ENCODE data around the gene OST4.

OST4 gene

DNA sequence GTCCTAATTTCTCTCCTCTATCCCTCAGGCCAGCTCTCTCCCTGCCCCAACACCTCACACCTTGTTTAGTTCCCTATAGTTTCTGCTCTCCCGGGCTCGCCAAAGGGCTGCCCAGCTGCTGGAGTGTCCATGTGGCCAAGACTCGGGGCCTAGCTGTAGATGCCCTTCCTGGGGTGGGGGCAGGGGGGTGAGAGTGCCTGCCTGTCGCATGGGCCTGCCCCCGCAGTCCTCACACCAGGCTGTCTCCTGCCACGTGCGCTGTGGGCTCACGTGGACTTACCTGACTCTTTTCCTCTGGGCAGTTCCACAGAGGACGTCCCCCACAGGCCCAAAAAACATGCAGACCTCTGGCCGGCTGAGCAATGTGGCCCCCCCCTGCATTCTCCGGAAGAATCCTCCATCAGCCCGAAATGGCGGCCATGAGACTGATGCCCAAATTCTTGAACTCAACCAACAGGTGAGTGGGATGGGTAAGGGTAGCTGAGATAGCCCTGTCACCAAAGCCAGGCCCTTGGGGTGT is 46.1 kb downstream of the OST4 start:
- no peak for DNase-seq (ENCODE audit: low spot score)

DNA sequence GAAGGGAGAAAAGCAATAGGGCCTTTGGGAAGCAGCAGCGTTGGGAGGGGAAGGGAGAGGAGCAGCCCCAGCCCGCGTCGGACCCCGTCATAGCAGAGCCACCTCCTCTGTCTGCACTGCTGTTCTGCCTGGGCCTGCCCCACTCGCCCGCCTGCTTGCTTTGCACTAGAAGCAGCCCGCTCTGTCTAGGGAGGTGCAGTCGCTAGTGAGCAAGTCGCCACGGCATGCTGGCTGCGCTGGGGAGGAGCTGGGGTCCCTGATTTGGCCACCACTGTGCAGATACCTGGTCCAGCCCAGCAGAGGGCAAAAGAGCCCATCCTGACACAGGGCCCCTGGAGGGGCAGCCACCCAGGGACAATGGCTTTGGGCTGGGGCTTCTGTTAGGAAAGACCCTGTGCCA is 46.6 kb downstream of the OST4 start:
- DNase-seq (ENCODE audit: low spot score): no peak

DNA sequence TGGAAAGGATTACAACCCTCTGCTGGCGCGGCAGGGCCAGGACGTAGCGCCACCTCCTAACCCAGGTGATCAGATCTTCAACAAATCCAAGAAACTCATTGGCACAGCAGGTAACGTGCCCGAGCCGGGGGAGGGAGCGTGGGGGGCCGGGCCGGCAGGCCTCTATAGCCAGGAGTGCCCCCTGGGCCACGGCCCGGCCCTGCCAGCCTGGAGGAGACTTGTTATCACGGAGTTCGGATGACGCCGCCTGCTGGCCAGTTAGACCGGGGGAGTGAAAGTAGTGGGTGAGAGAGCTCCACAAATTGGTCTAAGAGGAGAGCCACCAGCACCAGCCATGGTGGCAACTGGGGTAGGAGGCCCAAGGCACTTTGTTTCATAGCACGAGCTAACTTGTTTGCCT is 47.3 kb downstream of the OST4 start:
- DNase-seq (ENCODE audit: low spot score): no peak

DNA sequence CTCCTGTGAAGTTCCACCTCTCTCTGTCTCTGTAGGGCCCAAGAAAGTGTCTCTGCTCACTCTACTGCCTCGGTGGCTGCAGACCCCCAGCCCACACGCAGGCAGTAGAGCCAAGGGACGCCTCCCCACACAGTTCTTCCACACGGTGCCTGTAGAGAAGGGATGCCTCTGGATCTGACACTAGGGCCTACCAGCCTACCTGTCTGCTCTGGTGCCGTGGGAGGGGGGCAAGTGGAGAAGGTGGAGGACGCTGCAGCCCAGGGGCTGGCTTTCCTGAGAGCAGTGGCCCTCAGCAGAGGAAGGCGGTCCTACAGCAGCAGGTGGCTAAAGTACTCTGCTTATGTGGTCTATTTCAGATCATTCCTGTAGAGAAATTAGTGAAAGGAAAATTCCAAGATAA is 47.7 kb downstream of the OST4 start:
- no peak for DNase-seq (ENCODE audit: low spot score)

DNA sequence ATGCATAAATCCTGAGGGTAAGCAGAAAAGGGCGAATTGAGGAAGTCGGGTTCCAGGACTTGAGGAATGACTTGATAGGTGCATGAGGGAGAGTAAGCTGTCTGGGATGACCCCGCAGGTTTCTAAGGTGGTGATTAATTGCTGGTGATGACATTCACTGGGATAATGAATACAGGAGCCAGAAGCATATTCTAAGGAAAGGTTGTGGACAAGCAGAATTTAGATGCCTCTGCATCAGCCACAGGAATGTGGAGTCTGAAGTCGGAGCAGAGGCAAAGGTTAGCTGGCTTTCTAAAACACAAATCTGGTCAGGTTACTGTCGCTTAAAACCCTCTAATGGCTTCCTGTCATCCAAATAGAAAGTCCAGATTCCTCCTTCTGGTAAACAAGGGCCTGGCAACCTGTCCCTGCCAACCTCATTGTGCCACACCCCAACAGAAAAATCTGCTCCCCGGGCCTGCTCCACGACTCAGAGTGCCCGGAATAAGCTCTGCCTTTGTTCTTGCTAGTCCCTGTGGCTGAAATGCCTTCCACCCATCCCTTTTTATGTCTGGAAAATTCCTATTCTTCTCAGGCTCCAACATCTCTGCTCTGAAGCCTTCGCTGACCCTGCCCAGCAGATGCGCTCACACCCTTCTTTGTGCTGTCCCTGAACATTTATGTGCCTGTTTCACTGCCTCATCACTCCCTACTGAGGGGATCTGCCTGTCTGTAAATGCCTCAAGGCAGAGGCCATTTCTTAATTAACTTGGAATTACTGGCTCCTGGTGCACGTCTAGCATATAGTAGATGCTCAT is 50.0 kb downstream of the OST4 start:
- no peak for DNase-seq (ENCODE audit: low spot score)

All from kidney capillary endothelial cell (primary cell).